ENCODE results near the gene WWOX. TPM values are rescaled to one million over a fixed set of nuclear protein-coding genes. Genes with fewer than 3 reads are reported as not detected.

WWOX gene
- total and polyA plus RNA-seq, 2 of the 13 experiments (the other 11 are each of a cell fraction or from before 2014, with no cell fraction given): 9.1 to 37.4 TPM

DNA sequence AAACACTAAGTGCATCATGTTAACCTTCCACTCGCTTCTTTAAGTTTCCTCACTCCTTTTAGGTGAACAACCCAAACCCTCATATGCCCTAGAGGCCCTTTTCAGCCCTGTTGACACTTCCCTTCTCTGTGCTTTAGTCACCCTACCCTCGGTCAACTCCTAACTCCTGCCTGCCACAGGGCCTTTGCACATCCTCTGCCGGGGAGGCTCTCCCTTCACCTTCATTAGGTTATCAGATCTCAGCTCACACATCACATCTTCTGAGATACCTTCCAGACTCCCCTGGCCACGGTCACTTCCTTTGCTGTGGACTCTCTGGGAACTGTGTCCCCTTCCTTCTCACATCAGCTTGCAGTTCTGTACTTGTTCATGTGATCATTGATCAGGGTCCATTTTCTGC, 926.7 kb downstream of the WWOX start:
- BruUV-seq (replicated peaks): no TSS peak
- Histone ChIP-seq H2AFZ (ENCODE audit: low read length) (no peak overlapping the region), H3K4me2 (ENCODE audit: low read depth, low read length) (no peak overlapping the region), H3K4me3 (replicated peaks in 1 of 3; ENCODE audit: insufficient read depth in 1 of 3, low read depth in 2 of 3, low read length in 3 of 3) (no peak overlapping the region), H3K9ac (ENCODE audit: insufficient read depth, low read depth, low read length) (no peak overlapping the region), H3K27me3 (ENCODE audit: control insufficient read depth in 1 of 2, insufficient read depth in 2 of 2, low read length in 2 of 2) (peaks cover 0 to 7% of the 10 kb centered on the region in 2 experiments; a peak in 2 of 5 replicates), H3K4me1 (ENCODE audit: insufficient read depth, low read length) (no peaks in the 10 kb centered on the region), H3K9me3 (ENCODE audit: low read length) (no peaks in the 10 kb centered on the region), H3K27ac (ENCODE audit: extremely low read length, insufficient read depth, low read length) (no peak overlapping the region), H3K79me2 (ENCODE audit: insufficient read depth, low read length) (no peaks in the 10 kb centered on the region), H3K36me3 (replicated peaks in 1 of 2; ENCODE audit: control insufficient read depth in 1 of 2, insufficient read depth in 2 of 2, low read length in 2 of 2) (no peaks in the 10 kb centered on the region), H4K20me1 (ENCODE audit: insufficient read depth, low read length) (no peaks in the 10 kb centered on the region)
- in situ Hi-C loops (cut with HindIII; ENCODE audit: extremely low pct_ligation_motif_present, low pct_unique_long_range_greater_than_20kb): loop anchor here (25.0 kb wide), 1 partner anchor 789 kb away; no protein-coding TSS in a partner anchor
- intact Hi-C loops (cut with micrococcal nuclease; ENCODE audit: unreplicated experiment): no loop called here
- FAIRE-seq: no peak
- ATAC-seq: no peak; the same call in 2 of the 3 replicates
- CTCF ChIA-PET (ENCODE audit: low intra/inter-chr PET ratio, low total read pairs): no interaction called here
- WGBS (ENCODE audit: low lambda C conversion rate): 68% methylated on average over 4 of the region's 4 CpGs
- no peak for DNase-seq (ENCODE audit: low spot score)
- POLR2A ChIA-PET: no interaction called here
- TF ChIP-seq ZMYM3 (CRISPR knock-in tag; IDR thresholded peaks at IDR 0.05) (peak; percentile 81), HNF4A (CRISPR knock-in tag; IDR thresholded peaks at IDR 0.05) (0 out of 2 replicates have a peak, but pooled peaks have one; percentile 13), HOXA3 (CRISPR knock-in tag; IDR thresholded peaks at IDR 0.05) (no peak)

DNA sequence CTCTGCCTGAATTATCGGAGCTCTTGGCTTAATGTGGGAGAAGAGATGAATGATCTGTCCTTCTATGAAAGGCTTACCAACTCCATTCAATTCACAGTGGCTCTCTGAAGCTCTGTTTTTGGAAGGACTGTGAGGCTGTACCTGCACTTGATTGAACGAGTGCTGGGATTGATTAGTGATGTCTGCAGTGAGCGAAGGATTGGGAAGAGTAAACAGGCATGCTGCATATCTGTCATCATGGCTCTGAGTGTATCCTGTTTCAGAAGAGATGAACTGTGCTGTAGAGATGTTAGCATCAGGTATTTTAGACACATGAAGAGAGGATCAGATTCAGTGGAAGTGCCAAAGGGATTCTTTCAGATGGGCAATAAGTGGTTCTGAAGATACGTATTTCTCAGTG, 937.1 kb downstream of the WWOX start:
- no peak for ATAC-seq
- CTCF ChIA-PET (ENCODE audit: low intra/inter-chr PET ratio, low total read pairs): no interaction called here
- FAIRE-seq: no peak
- intact Hi-C loops (cut with micrococcal nuclease; ENCODE audit: unreplicated experiment) (no loop called here), in situ Hi-C loops (cut with HindIII; ENCODE audit: extremely low pct_ligation_motif_present, low pct_unique_long_range_greater_than_20kb) (loop anchor here (25.0 kb wide), 1 partner anchor 799 kb away; no protein-coding TSS in a partner anchor)
- DNase-seq (ENCODE audit: low spot score): no peak
- WGBS (ENCODE audit: low lambda C conversion rate): 89% methylated on average over 4 of the region's 4 CpGs
- Histone ChIP-seq H3K9me3 (ENCODE audit: low read length) (no peaks in the 10 kb centered on the region), H3K79me2 (ENCODE audit: insufficient read depth, low read length) (no peaks in the 10 kb centered on the region), H3K4me2 (ENCODE audit: low read depth, low read length) (no peak overlapping the region), H3K9ac (ENCODE audit: insufficient read depth, low read depth, low read length) (no peak overlapping the region), H3K27ac (ENCODE audit: extremely low read length, insufficient read depth, low read length) (no peak overlapping the region), H3K27me3 (ENCODE audit: control insufficient read depth in 1 of 2, insufficient read depth in 2 of 2, low read length in 2 of 2) (no peaks in the 10 kb centered on the region; a peak in 1 of 5 replicates), H2AFZ (ENCODE audit: low read length) (no peak overlapping the region), H3K4me1 (ENCODE audit: insufficient read depth, low read length) (peaks cover 19% of the 10 kb centered on the region), H3K36me3 (replicated peaks in 1 of 2; ENCODE audit: control insufficient read depth in 1 of 2, insufficient read depth in 2 of 2, low read length in 2 of 2) (no peaks in the 10 kb centered on the region), H4K20me1 (ENCODE audit: insufficient read depth, low read length) (no peaks in the 10 kb centered on the region), H3K4me3 (replicated peaks in 1 of 3; ENCODE audit: insufficient read depth in 1 of 3, low read depth in 2 of 3, low read length in 3 of 3) (no peak overlapping the region)
- POLR2A ChIA-PET: no interaction called here
- BruUV-seq (replicated peaks): no TSS peak
- TF ChIP-seq ZNF766 (CRISPR knock-in tag; IDR thresholded peaks at IDR 0.05; ENCODE audit: borderline replicate concordance) (no peak), FOXJ3 (CRISPR knock-in tag; IDR thresholded peaks at IDR 0.05; ENCODE audit: borderline replicate concordance) (no peak), YEATS2 (CRISPR knock-in tag; IDR thresholded peaks at IDR 0.05; ENCODE audit: borderline replicate concordance) (no peak), DR1 (CRISPR knock-in tag; IDR thresholded peaks at IDR 0.05) (no peak), ZNF253 (CRISPR knock-in tag; IDR thresholded peaks at IDR 0.05; ENCODE audit: borderline replicate concordance) (no peak), U2AF1 (optimal IDR thresholded peaks at IDR 0.05; ENCODE audit: low read depth, low read length) (no peak), HCFC1 (IDR thresholded peaks at IDR 0.05; ENCODE audit: low read depth, low read length) (no peak)
- TF ChIP-seq, protein P1, sequence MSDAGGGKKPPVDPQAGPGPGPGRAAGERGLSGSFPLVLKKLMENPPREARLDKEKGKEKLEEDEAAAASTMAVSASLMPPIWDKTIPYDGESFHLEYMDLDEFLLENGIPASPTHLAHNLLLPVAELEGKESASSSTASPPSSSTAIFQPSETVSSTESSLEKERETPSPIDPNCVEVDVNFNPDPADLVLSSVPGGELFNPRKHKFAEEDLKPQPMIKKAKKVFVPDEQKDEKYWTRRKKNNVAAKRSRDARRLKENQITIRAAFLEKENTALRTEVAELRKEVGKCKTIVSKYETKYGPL (CRISPR knock-in tag; IDR thresholded peaks at IDR 0.05): no peak
- TF ChIP-seq, protein P2, sequence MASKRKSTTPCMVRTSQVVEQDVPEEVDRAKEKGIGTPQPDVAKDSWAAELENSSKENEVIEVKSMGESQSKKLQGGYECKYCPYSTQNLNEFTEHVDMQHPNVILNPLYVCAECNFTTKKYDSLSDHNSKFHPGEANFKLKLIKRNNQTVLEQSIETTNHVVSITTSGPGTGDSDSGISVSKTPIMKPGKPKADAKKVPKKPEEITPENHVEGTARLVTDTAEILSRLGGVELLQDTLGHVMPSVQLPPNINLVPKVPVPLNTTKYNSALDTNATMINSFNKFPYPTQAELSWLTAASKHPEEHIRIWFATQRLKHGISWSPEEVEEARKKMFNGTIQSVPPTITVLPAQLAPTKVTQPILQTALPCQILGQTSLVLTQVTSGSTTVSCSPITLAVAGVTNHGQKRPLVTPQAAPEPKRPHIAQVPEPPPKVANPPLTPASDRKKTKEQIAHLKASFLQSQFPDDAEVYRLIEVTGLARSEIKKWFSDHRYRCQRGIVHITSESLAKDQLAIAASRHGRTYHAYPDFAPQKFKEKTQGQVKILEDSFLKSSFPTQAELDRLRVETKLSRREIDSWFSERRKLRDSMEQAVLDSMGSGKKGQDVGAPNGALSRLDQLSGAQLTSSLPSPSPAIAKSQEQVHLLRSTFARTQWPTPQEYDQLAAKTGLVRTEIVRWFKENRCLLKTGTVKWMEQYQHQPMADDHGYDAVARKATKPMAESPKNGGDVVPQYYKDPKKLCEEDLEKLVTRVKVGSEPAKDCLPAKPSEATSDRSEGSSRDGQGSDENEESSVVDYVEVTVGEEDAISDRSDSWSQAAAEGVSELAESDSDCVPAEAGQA (IDR thresholded peaks at IDR 0.05; ENCODE audit: low read depth): no peak
- TF ChIP-seq, protein P2 (CRISPR knock-in tag; IDR thresholded peaks at IDR 0.05; ENCODE audit: borderline replicate concordance): no peak
